HEK293 (cell line): ENCODE measurements around the gene TBC1D8.

Source experiments
- CTCF ChIA-PET: fragments of 350-600 bp; formaldehyde crosslinking; extraction: SDS; loops from one replicate; lab custom pipeline; 2021; ENCODE audit warnings: antibody characterized with exemption; lab: Yijun Ruan, JAX
- POLR2A ChIA-PET: fragments of 300-600 bp; formaldehyde crosslinking; extraction: SDS; loops from one replicate; lab custom pipeline; 2020; ENCODE audit warnings: antibody characterized with exemption, inconsistent platforms; lab: Yijun Ruan, JAX
- H3K27ac ChIP-seq: fragments of 200-500 bp; sonication (Bioruptor generic); 2 replicates; pipeline ENCODE4 v1.5.1; 2014; ENCODE audit warnings: low read depth, low read length, control low read depth, inconsistent platforms; ENCODE audit errors: extremely low read depth
- H3K36me3 ChIP-seq, 2 experiments: fragments of 200-500 bp in 1 of 2; sonication (Bioruptor generic) in 1 of 2; 1 replicate in 1 of 2; 2 replicates in 1 of 2; pipeline ENCODE4 v1.5.1; 2014 to 2017; ENCODE audit warnings: inconsistent platforms in 2 of 2, low read length in 2 of 2; ENCODE audit not compliant: control insufficient read depth in 2 of 2, insufficient read depth in 1 of 2
- H3K4me1 ChIP-seq: fragments of 200-500 bp; sonication (Bioruptor generic); 2 replicates; pipeline ENCODE4 v1.5.1; 2014; ENCODE audit warnings: mild to moderate bottlenecking, low read length, inconsistent platforms; ENCODE audit not compliant: control insufficient read depth, insufficient read depth
- H3K4me3 ChIP-seq: 2 replicates; pipeline ENCODE4 v1.5.1; 2011; ENCODE audit warnings: low read depth, mild to moderate bottlenecking, control low read depth, low read length, moderate library complexity
- H3K9me3 ChIP-seq: fragments of 200-500 bp; sonication (Bioruptor generic); 2 replicates; pipeline ENCODE4 v1.5.1; 2014; ENCODE audit warnings: low read depth, low read length, inconsistent platforms; ENCODE audit not compliant: control insufficient read depth, insufficient read depth
- BCL11B ChIP-seq: fragments of 450-650 bp; formaldehyde crosslinking; IDR thresholded peaks from 2 replicates; pipeline ENCODE4 v1.5.1; 2016; ENCODE audit warnings: low read depth, missing biosample characterization, missing genetic modification characterization
- OSR2 ChIP-seq: fragments of 450-650 bp; formaldehyde crosslinking; IDR thresholded peaks from 2 replicates; pipeline ENCODE4 v1.5.1; 2016; ENCODE audit warnings: missing biosample characterization, missing genetic modification characterization
- OVOL3 ChIP-seq: fragments of 450-650 bp; formaldehyde crosslinking; IDR thresholded peaks from 2 replicates; pipeline ENCODE4 v1.5.1; 2016; ENCODE audit warnings: missing biosample characterization, missing genetic modification characterization
- SCRT1 ChIP-seq: fragments of 450-650 bp; formaldehyde crosslinking; IDR thresholded peaks from 2 replicates; pipeline ENCODE4 v1.5.1; 2016; ENCODE audit warnings: missing biosample characterization, missing genetic modification characterization, borderline replicate concordance
- SETDB1 ChIP-seq: IDR thresholded peaks from one replicate; pipeline ENCODE4 v1.6.1; 2017; ENCODE audit warnings: mild to moderate bottlenecking, low read length, moderate library complexity, mixed read lengths; ENCODE audit not compliant: insufficient read length
- TRIM28 ChIP-seq: IDR thresholded peaks from 2 replicates; pipeline ENCODE4 v1.6.1; 2011; ENCODE audit warnings: low read length, control low read depth, borderline replicate concordance
- YY1 ChIP-seq: fragments of 450-650 bp; formaldehyde crosslinking; IDR thresholded peaks from 2 replicates; pipeline ENCODE4 v1.5.1; 2018; ENCODE audit warnings: missing biosample characterization, missing genetic modification characterization
- ZBTB1 ChIP-seq: fragments of 450-650 bp; formaldehyde crosslinking; IDR thresholded peaks from 2 replicates; pipeline ENCODE4 v1.5.1; 2016; ENCODE audit warnings: missing biosample characterization, missing genetic modification characterization
- ZBTB17 ChIP-seq: fragments of 450-650 bp; formaldehyde crosslinking; IDR thresholded peaks from 2 replicates; pipeline ENCODE4 v1.5.1; 2016; ENCODE audit warnings: missing biosample characterization, missing genetic modification characterization
- ZNF223 ChIP-seq: fragments of 450-650 bp; formaldehyde crosslinking; IDR thresholded peaks from 2 replicates; pipeline ENCODE4 v1.5.1; 2016; ENCODE audit warnings: missing biosample characterization, missing genetic modification characterization
- ZNF248 ChIP-seq: fragments of 450-650 bp; formaldehyde crosslinking; IDR thresholded peaks from 2 replicates; pipeline ENCODE4 v1.5.1; 2017; ENCODE audit warnings: missing biosample characterization, missing genetic modification characterization
- ZNF423 ChIP-seq: fragments of 450-650 bp; formaldehyde crosslinking; IDR thresholded peaks from 2 replicates; pipeline ENCODE4 v1.5.1; 2016; ENCODE audit warnings: missing biosample characterization, missing genetic modification characterization
- ZNF473 ChIP-seq: fragments of 450-650 bp; formaldehyde crosslinking; IDR thresholded peaks from 2 replicates; pipeline ENCODE4 v1.5.1; 2017; ENCODE audit warnings: missing biosample characterization, missing genetic modification characterization
- ZNF501 ChIP-seq: fragments of 450-650 bp; formaldehyde crosslinking; IDR thresholded peaks from 2 replicates; pipeline ENCODE4 v1.5.1; 2016; ENCODE audit warnings: missing biosample characterization, missing genetic modification characterization
- ZNF621 ChIP-seq: fragments of 450-650 bp; formaldehyde crosslinking; IDR thresholded peaks from 2 replicates; pipeline ENCODE4 v1.5.1; 2017; ENCODE audit warnings: missing biosample characterization, missing genetic modification characterization
- ZNF670 ChIP-seq: fragments of 450-650 bp; formaldehyde crosslinking; IDR thresholded peaks from 2 replicates; pipeline ENCODE4 v1.5.1; 2016; ENCODE audit warnings: missing biosample characterization, missing genetic modification characterization, low read depth
- ZNF777 ChIP-seq: fragments of 450-650 bp; formaldehyde crosslinking; IDR thresholded peaks from 2 replicates; pipeline ENCODE4 v1.5.1; 2017; ENCODE audit warnings: missing biosample characterization, missing genetic modification characterization, borderline replicate concordance
- TF ChIP-seq, protein P1 (sequence below): fragments of 450-650 bp; formaldehyde crosslinking; optimal IDR thresholded peaks from 2 replicates; pipeline ENCODE3; 2016; ENCODE audit warnings: missing biosample characterization, mild to moderate bottlenecking, missing genetic modification characterization
- TF ChIP-seq, protein P2 (sequence below): fragments of 450-650 bp; formaldehyde crosslinking; IDR thresholded peaks from 2 replicates; pipeline ENCODE4 v1.5.1; 2016; ENCODE audit warnings: missing biosample characterization, missing genetic modification characterization
- TF ChIP-seq, protein P3 (sequence below): fragments of 450-650 bp; formaldehyde crosslinking; IDR thresholded peaks from 2 replicates; pipeline ENCODE4 v1.5.1; 2016; ENCODE audit warnings: missing biosample characterization, missing genetic modification characterization
- TF ChIP-seq, protein P4 (sequence below): fragments of 450-650 bp; formaldehyde crosslinking; IDR thresholded peaks from 2 replicates; pipeline ENCODE4 v1.5.1; 2016; ENCODE audit warnings: missing biosample characterization, missing genetic modification characterization

The TBC1D8 gene

DNA sequence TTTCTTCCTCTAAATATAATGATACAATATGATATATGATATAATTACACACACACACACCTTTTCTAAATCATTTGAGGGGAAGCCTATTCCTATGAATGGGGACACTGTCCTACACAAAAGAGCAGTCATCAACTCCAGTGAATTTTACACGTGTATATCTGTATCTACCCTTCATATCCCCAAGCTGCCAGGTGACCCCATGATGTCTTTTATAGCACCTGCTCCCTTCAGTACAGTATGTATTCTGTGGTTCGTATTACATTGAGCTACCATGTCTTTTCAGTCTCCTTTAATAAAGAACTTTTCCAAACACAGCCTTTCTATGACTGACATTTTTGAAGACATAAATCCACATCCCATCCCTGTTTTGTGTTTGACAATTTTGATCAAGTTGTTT lies 19.0 kb downstream of the TBC1D8 start:
- ChIA-PET POLR2A (no interaction called here), CTCF (interaction anchor here (1.0 kb wide), 2 partner anchors 9 to 12 kb away, joined by 3 to 4 read pairs; no protein-coding TSS in a partner anchor)

DNA sequence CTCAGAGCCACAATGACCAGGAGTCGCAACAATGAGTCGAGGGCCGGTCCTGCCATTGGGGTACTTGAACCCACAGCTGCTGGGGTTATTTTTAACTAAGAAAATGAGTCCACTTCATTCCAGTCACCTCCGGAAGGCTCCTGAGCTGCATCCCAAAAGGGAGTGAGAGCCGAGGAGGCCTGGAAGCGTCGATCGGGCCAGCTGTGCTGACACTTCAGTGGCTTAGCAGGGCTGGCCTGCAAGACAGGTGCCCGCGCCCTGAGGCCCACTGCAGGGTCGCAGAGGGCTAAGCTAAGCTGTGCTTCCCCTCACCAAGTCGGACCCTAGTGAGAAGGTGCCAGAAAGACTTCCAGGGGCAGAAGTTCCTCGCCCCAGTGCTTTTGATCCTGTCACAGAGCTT lies 21.1 kb downstream of the TBC1D8 start:
- TF ChIP-seq ZNF501 (tag by site-specific recombination): no peak
- TF ChIP-seq ZNF621: no peak
- TF ChIP-seq ZNF248 (tag by site-specific recombination): no peak
- no peak for TF ChIP-seq BCL11B (tag by site-specific recombination)
- no peak for TF ChIP-seq TRIM28
- TF ChIP-seq SCRT1 (tag by site-specific recombination): no peak
- TF ChIP-seq ZBTB17: no peak
- ChIA-PET POLR2A (interaction anchor here (0.6 to 1.8 kb wide), 2 partner anchors 21 to 566 kb away, joined by 3 to 8 read pairs; partner anchors contain the start of gene TBC1D8), CTCF (no interaction called here)
- Histone ChIP-seq H3K27ac (no peak overlapping the region), H3K4me1 (peaks cover 3% of the 10 kb centered on the region; the same call in 1 of the 2 replicates), H3K36me3 (no peaks in the 10 kb centered on the region), H3K4me3 (no peak overlapping the region), H3K9me3 (no peaks in the 10 kb centered on the region)

More for the DNA sequence above, 19.0 kb downstream of the TBC1D8 start:
- no peak overlapping the region for H3K4me3 ChIP-seq
- no peaks in the 10 kb centered on the region for H3K4me1 ChIP-seq
- H3K36me3 ChIP-seq: no peaks in the 10 kb centered on the region
- no peak overlapping the region for H3K27ac ChIP-seq
- TF ChIP-seq, protein P1, sequence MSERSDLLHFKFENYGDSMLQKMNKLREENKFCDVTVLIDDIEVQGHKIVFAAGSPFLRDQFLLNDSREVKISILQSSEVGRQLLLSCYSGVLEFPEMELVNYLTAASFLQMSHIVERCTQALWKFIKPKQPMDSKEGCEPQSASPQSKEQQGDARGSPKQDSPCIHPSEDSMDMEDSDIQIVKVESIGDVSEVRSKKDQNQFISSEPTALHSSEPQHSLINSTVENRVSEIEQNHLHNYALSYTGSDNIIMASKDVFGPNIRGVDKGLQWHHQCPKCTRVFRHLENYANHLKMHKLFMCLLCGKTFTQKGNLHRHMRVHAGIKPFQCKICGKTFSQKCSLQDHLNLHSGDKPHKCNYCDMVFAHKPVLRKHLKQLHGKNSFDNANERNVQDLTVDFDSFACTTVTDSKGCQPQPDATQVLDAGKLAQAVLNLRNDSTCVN (tag by site-specific recombination): no peak
- no peak for TF ChIP-seq SETDB1
- TF ChIP-seq ZNF423: no peak
- no peak for TF ChIP-seq ZNF777 (tag by site-specific recombination)
- no peak for TF ChIP-seq ZNF621
- TF ChIP-seq YY1: no peak
- TF ChIP-seq ZNF473 (tag by site-specific recombination): no peak
- TF ChIP-seq, protein P2, sequence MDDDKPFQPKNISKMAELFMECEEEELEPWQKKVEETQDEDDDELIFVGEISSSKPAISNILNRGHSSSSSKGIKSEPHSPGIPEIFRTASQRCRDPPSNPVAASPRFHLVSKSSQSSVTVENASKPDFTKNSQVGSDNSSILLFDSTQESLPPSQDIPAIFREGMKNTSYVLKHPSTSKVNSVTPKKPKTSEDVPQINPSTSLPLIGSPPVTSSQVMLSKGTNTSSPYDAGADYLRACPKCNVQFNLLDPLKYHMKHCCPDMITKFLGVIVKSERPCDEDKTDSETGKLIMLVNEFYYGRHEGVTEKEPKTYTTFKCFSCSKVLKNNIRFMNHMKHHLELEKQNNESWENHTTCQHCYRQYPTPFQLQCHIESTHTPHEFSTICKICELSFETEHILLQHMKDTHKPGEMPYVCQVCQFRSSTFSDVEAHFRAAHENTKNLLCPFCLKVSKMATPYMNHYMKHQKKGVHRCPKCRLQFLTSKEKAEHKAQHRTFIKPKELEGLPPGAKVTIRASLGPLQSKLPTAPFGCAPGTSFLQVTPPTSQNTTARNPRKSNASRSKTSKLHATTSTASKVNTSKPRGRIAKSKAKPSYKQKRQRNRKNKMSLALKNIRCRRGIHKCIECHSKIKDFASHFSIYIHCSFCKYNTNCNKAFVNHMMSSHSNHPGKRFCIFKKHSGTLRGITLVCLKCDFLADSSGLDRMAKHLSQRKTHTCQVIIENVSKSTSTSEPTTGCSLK: no peak
- no peak for TF ChIP-seq ZBTB1 (tag by site-specific recombination)
- TF ChIP-seq ZNF670 (tag by site-specific recombination): no peak
- TF ChIP-seq, protein P3, sequence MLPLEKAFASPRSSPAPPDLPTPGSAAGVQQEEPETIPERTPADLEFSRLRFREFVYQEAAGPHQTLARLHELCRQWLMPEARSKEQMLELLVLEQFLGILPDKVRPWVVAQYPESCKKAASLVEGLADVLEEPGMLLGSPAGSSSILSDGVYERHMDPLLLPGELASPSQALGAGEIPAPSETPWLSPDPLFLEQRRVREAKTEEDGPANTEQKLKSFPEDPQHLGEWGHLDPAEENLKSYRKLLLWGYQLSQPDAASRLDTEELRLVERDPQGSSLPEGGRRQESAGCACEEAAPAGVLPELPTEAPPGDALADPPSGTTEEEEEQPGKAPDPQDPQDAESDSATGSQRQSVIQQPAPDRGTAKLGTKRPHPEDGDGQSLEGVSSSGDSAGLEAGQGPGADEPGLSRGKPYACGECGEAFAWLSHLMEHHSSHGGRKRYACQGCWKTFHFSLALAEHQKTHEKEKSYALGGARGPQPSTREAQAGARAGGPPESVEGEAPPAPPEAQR: no peak
- TF ChIP-seq ZNF223 (tag by site-specific recombination): no peak
- no peak for TF ChIP-seq OSR2 (tag by site-specific recombination)
- no peak for TF ChIP-seq OVOL3 (tag by site-specific recombination)
- TF ChIP-seq, protein P4, sequence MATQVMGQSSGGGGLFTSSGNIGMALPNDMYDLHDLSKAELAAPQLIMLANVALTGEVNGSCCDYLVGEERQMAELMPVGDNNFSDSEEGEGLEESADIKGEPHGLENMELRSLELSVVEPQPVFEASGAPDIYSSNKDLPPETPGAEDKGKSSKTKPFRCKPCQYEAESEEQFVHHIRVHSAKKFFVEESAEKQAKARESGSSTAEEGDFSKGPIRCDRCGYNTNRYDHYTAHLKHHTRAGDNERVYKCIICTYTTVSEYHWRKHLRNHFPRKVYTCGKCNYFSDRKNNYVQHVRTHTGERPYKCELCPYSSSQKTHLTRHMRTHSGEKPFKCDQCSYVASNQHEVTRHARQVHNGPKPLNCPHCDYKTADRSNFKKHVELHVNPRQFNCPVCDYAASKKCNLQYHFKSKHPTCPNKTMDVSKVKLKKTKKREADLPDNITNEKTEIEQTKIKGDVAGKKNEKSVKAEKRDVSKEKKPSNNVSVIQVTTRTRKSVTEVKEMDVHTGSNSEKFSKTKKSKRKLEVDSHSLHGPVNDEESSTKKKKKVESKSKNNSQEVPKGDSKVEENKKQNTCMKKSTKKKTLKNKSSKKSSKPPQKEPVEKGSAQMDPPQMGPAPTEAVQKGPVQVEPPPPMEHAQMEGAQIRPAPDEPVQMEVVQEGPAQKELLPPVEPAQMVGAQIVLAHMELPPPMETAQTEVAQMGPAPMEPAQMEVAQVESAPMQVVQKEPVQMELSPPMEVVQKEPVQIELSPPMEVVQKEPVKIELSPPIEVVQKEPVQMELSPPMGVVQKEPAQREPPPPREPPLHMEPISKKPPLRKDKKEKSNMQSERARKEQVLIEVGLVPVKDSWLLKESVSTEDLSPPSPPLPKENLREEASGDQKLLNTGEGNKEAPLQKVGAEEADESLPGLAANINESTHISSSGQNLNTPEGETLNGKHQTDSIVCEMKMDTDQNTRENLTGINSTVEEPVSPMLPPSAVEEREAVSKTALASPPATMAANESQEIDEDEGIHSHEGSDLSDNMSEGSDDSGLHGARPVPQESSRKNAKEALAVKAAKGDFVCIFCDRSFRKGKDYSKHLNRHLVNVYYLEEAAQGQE (tag by site-specific recombination): no peak
- no peaks in the 10 kb centered on the region for H3K9me3 ChIP-seq
